ENCODE results near the gene MRGPRF.

DNA sequence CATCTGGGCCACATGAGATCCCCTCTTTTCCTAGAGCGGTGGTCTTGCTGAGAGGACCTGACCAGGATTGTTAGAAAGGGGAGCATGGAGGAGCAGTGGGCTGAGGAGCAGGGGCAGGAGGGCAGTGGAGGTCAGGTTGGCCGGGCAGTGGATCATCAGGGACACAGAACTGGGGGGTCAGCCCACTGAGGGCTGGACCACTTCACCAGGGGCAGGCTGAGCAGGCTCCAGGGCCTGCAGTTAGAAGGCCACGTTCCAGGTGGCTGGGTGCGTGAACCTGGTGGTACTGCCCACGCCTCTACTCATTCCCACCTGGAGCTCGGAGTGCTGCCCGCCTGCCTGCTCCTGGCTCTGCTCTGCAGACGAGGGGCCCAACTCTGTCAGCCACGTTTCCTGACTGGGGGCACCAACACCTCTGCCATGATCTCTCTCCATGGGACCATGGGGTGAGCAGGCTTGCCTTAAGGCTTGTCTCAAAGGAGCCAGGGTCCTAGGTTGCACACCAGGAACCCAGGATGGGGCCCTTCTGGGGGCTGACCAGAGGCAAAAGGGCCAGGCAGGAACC, 9.7 kb downstream of the MRGPRF start:
- TF ChIP-seq, protein P1, sequence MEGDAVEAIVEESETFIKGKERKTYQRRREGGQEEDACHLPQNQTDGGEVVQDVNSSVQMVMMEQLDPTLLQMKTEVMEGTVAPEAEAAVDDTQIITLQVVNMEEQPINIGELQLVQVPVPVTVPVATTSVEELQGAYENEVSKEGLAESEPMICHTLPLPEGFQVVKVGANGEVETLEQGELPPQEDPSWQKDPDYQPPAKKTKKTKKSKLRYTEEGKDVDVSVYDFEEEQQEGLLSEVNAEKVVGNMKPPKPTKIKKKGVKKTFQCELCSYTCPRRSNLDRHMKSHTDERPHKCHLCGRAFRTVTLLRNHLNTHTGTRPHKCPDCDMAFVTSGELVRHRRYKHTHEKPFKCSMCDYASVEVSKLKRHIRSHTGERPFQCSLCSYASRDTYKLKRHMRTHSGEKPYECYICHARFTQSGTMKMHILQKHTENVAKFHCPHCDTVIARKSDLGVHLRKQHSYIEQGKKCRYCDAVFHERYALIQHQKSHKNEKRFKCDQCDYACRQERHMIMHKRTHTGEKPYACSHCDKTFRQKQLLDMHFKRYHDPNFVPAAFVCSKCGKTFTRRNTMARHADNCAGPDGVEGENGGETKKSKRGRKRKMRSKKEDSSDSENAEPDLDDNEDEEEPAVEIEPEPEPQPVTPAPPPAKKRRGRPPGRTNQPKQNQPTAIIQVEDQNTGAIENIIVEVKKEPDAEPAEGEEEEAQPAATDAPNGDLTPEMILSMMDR (IDR thresholded peaks at IDR 0.05): no peak
- TF ChIP-seq POLR2A (IDR thresholded peaks at IDR 0.05): no peak

All from lower leg skin (tissue), 3 donors.